ENCODE results near the gene ADNP2. TPM values are rescaled to one million over a fixed set of nuclear protein-coding genes. Genes with fewer than 3 reads are reported as not detected.

ADNP2 gene
- total RNA-seq, 1 experiment from 2014 or later = 40.5 TPM

DNA sequence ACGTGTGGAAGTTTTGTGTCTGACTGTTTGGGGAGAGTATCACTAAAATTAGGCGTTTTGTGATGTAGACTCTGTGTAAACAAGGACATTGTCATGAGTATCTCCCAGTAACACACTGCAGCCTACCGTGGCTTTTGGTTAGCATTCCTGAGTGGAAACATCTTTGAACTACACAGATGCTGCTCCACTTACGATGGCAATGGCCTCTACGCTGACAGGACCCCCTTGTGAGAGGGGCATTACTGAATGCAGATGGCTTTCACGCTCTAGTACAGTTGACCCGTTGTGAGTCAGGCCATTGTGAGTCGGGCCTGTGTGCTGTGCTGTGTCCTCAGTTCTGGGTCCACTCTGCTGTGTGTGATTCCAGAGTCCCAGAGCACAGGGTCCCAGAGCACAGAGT, 34.4 kb upstream of the ADNP2 start:
- H3K27me3 ChIP-seq (ENCODE audit: control insufficient read depth, insufficient read depth, low read length) = no peaks in the 10 kb centered on the region
- TF ChIP-seq POLR2AphosphoS5 (IDR thresholded peaks at IDR 0.05; ENCODE audit: low read depth, low read length) (no peak), SIN3A (IDR thresholded peaks at IDR 0.05; ENCODE audit: borderline replicate concordance, insufficient read depth, low read depth, low read length) (no peak), TCF7L2 (IDR thresholded peaks at IDR 0.05; ENCODE audit: low read depth, low read length) (no peak)
- TF ChIP-seq, protein P1, sequence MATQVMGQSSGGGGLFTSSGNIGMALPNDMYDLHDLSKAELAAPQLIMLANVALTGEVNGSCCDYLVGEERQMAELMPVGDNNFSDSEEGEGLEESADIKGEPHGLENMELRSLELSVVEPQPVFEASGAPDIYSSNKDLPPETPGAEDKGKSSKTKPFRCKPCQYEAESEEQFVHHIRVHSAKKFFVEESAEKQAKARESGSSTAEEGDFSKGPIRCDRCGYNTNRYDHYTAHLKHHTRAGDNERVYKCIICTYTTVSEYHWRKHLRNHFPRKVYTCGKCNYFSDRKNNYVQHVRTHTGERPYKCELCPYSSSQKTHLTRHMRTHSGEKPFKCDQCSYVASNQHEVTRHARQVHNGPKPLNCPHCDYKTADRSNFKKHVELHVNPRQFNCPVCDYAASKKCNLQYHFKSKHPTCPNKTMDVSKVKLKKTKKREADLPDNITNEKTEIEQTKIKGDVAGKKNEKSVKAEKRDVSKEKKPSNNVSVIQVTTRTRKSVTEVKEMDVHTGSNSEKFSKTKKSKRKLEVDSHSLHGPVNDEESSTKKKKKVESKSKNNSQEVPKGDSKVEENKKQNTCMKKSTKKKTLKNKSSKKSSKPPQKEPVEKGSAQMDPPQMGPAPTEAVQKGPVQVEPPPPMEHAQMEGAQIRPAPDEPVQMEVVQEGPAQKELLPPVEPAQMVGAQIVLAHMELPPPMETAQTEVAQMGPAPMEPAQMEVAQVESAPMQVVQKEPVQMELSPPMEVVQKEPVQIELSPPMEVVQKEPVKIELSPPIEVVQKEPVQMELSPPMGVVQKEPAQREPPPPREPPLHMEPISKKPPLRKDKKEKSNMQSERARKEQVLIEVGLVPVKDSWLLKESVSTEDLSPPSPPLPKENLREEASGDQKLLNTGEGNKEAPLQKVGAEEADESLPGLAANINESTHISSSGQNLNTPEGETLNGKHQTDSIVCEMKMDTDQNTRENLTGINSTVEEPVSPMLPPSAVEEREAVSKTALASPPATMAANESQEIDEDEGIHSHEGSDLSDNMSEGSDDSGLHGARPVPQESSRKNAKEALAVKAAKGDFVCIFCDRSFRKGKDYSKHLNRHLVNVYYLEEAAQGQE (IDR thresholded peaks at IDR 0.05; ENCODE audit: insufficient read depth in 1 of 2, low read depth in 2 of 2, low read length in 1 of 2) = no peak
- TF ChIP-seq, protein P2, sequence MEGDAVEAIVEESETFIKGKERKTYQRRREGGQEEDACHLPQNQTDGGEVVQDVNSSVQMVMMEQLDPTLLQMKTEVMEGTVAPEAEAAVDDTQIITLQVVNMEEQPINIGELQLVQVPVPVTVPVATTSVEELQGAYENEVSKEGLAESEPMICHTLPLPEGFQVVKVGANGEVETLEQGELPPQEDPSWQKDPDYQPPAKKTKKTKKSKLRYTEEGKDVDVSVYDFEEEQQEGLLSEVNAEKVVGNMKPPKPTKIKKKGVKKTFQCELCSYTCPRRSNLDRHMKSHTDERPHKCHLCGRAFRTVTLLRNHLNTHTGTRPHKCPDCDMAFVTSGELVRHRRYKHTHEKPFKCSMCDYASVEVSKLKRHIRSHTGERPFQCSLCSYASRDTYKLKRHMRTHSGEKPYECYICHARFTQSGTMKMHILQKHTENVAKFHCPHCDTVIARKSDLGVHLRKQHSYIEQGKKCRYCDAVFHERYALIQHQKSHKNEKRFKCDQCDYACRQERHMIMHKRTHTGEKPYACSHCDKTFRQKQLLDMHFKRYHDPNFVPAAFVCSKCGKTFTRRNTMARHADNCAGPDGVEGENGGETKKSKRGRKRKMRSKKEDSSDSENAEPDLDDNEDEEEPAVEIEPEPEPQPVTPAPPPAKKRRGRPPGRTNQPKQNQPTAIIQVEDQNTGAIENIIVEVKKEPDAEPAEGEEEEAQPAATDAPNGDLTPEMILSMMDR (IDR thresholded peaks at IDR 0.05) = no peak
- POLR2A ChIA-PET = interaction anchor here (0.6 kb wide), 1 partner anchor 11 kb away, joined by 3 read pairs; no protein-coding TSS in a partner anchor
- intact Hi-C loops (cut with micrococcal nuclease; ENCODE audit: unreplicated experiment) = no loop called here
- H3K4me1 ChIP-seq (ENCODE audit: control insufficient read depth, insufficient read depth, low read length) = no peaks in the 10 kb centered on the region
- in situ Hi-C loops (cut with HindIII; ENCODE audit: low pct_unique_long_range_greater_than_20kb, low sequenced_read_pairs) = no loop called here
- ATAC-seq (no peak), DNase-seq (ENCODE audit: low read depth, low spot score) (no peak)
- no peaks in the 10 kb centered on the region for H3K36me3 ChIP-seq (ENCODE audit: control insufficient read depth, insufficient read depth, low read length)
- H3K9me3 ChIP-seq (ENCODE audit: control insufficient read depth, insufficient read depth, low read depth, low read length) = no peaks in the 10 kb centered on the region
- CTCF ChIA-PET = no interaction called here
- H3K27ac ChIP-seq (ENCODE audit: low read length) = no peak overlapping the region
- H3K4me3 ChIP-seq (ENCODE audit: low read depth in 2 of 2, low read length in 2 of 2) = no peak overlapping the region
- BruUV-seq (replicated peaks) = no TSS peak

DNA sequence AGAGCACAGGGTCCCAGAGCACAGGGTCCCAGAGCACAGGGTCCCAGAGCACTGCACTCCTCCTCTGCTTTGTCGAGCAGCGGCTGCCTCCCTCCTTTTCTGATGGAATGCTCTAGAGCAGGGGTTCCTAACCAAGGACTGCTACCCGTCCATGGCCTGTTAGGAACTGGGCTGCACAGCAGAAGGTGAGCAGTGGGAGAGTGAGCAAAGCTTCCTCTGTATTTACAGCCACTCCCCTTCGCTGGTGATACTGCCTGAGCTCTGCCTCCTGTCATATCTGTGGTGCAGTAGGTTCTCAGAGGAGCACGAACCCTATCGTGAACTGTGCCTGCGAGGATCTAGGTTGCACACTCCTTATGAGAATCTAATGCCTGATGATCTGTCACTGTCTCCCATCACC, 33.1 kb upstream of the ADNP2 start:
- DNase-seq (ENCODE audit: low read depth, low spot score) (no peak), ATAC-seq (no peak; the same call in 1 of the 2 replicates)
- TF ChIP-seq, protein P1 (IDR thresholded peaks at IDR 0.05; ENCODE audit: insufficient read depth in 1 of 2, low read depth in 2 of 2, low read length in 1 of 2) = no peak
- no peaks in the 10 kb centered on the region for H3K9me3 ChIP-seq (ENCODE audit: control insufficient read depth, insufficient read depth, low read depth, low read length)
- no peak overlapping the region for H3K27ac ChIP-seq (ENCODE audit: low read length)
- BruUV-seq (replicated peaks) = no TSS peak
- ChIA-PET CTCF (no interaction called here), POLR2A (no interaction called here)
- intact Hi-C loops (cut with micrococcal nuclease; ENCODE audit: unreplicated experiment) = no loop called here
- H3K36me3 ChIP-seq (ENCODE audit: control insufficient read depth, insufficient read depth, low read length) = no peaks in the 10 kb centered on the region
- H3K4me1 ChIP-seq (ENCODE audit: control insufficient read depth, insufficient read depth, low read length) = no peaks in the 10 kb centered on the region
- no peak overlapping the region for H3K4me3 ChIP-seq (ENCODE audit: low read depth in 2 of 2, low read length in 2 of 2)
- no peaks in the 10 kb centered on the region for H3K27me3 ChIP-seq (ENCODE audit: control insufficient read depth, insufficient read depth, low read length)
- in situ Hi-C loops (cut with HindIII; ENCODE audit: low pct_unique_long_range_greater_than_20kb, low sequenced_read_pairs) = no loop called here
